Endodermal cell (in vitro differentiated cells): Measurements from ENCODE around the gene ANKRD22. TPM values are rescaled to one million over a fixed set of nuclear protein-coding genes. Genes with fewer than 3 reads are reported as not detected.

ENCODE experiments used
- DNase-seq: peaks from one replicate; pipeline ENCODE4 v3.0.0-alpha.2; 2017
- H3K27ac ChIP-seq: 2 replicates; pipeline ENCODE4 v1.5.1; 2013; ENCODE audit warnings: mild to moderate bottlenecking, low read depth, low read length, moderate library complexity
- H3K27me3 ChIP-seq: 2 replicates; pipeline ENCODE4 v1.6.1; 2013; ENCODE audit warnings: mild to moderate bottlenecking, low read length, moderate library complexity; ENCODE audit not compliant: insufficient read depth, control insufficient read depth, poor library complexity, severe bottlenecking
- H3K36me3 ChIP-seq: 2 replicates; pipeline ENCODE4 v1.7.0; 2013; ENCODE audit warnings: mild to moderate bottlenecking, low read length, moderate library complexity; ENCODE audit not compliant: control insufficient read depth, insufficient read depth
- H3K4me1 ChIP-seq: one replicate; pipeline ENCODE4 v1.7.0; 2013; ENCODE audit warnings: low read length; ENCODE audit not compliant: control insufficient read depth, insufficient read depth
- H3K4me3 ChIP-seq: 2 replicates; pipeline ENCODE4 v1.5.1; 2013; ENCODE audit warnings: mild to moderate bottlenecking, low read length, moderate library complexity
- H3K9ac ChIP-seq: 2 replicates; pipeline ENCODE4 v1.6.1; 2013; ENCODE audit warnings: mild to moderate bottlenecking, low read length, moderate library complexity; ENCODE audit not compliant: poor library complexity, severe bottlenecking; ENCODE audit errors: extremely low read depth
- H3K9me3 ChIP-seq: 2 replicates; pipeline ENCODE4 v1.6.1; 2013; ENCODE audit warnings: mild to moderate bottlenecking, low read length, moderate library complexity; ENCODE audit not compliant: control insufficient read depth
- H3K27ac Mint-ChIP-seq: 2 replicates; pipeline ENCODE4 v1.8.0; 2020; ENCODE audit warnings: mixed read lengths
- H3K27me3 Mint-ChIP-seq: 2 replicates; pipeline ENCODE4 v1.8.0; 2021; ENCODE audit warnings: mild to moderate bottlenecking, mixed read lengths; ENCODE audit not compliant: insufficient read depth
- H3K36me3 Mint-ChIP-seq: 2 replicates; pipeline ENCODE4 v1.8.0; 2020; ENCODE audit warnings: low read depth, mixed read lengths
- H3K4me1 Mint-ChIP-seq: 2 replicates; pipeline ENCODE4 v1.8.0; 2020; ENCODE audit warnings: mixed read lengths
- H3K4me3 Mint-ChIP-seq: 2 replicates; pipeline ENCODE4 v1.8.0; 2020; ENCODE audit warnings: mild to moderate bottlenecking, moderate library complexity, mixed read lengths
- H3K9me3 Mint-ChIP-seq: 2 replicates; pipeline ENCODE4 v1.8.0; 2020; ENCODE audit warnings: mild to moderate bottlenecking, mixed read lengths
- CTCF ChIP-seq: fragments of 200-600 bp; sonication (generic); conservative IDR thresholded peaks from 2 replicates; pipeline ENCODE4 v1.5.0; 2021; ENCODE audit warnings: antibody characterized with exemption, mild to moderate bottlenecking
- WGBS, 2 experiments: methylation state at CpG; one replicate each; pipeline versions ENCODE4 v1.1.5 to v1.1.7; 2013; ENCODE audit warnings: missing lambda C conversion rate in 2 of 2, mixed read lengths in 1 of 2; ENCODE audit not compliant: insufficient coverage in 1 of 2, insufficient read length in 1 of 2; 5-methylcytosine and 5-hydroxymethylcytosine counted together
- total RNA-seq, 2 donors: library from RNA; stranded (reverse); fragmentation: NEBNext Ultra II Directional in 1 of 2; extraction: Animal tissue kit (Norgen Biotek cat#: 25700) in 1 of 2; gene quantifications; 2 replicates in 1 of 2; 3 replicates in 1 of 2; pipeline ENCODE4 v1.2.1, GENCODE V29; 2021

Gene ANKRD22
- total RNA-seq, 2 donors from 2014 or later: not detected

- H3K27ac ChIP-seq: no peak overlapping the region
- no peak overlapping the region for H3K9ac ChIP-seq
- WGBS, 2 experiments: 89 to 94% methylated on average over 3 of the region's 3 CpGs
- no peaks in the 10 kb centered on the region for H3K36me3 ChIP-seq
- no peak overlapping the region for H3K27ac Mint-ChIP-seq
- no peak overlapping the region for H3K4me3 Mint-ChIP-seq
- H3K9me3 ChIP-seq: no peaks in the 10 kb centered on the region
- peaks cover 2% of the 10 kb centered on the region for H3K9me3 Mint-ChIP-seq
- peaks cover 22% of the 10 kb centered on the region for H3K4me1 Mint-ChIP-seq
- no peaks in the 10 kb centered on the region for H3K36me3 Mint-ChIP-seq
- H3K4me3 ChIP-seq: no peak overlapping the region
- H3K4me1 ChIP-seq: peaks cover 5% of the 10 kb centered on the region
- no peaks in the 10 kb centered on the region for H3K27me3 ChIP-seq
- no peak for DNase-seq
- TF ChIP-seq CTCF: no peak
- H3K27me3 Mint-ChIP-seq: peaks cover 2% of the 10 kb centered on the region
Observed at GRCh38 chr10:88805924-88806323, 45.7 kb downstream of the ANKRD22 start.

- Mint-ChIP-seq H3K4me1 (peaks cover 21% of the 10 kb centered on the region), H3K27ac (no peak overlapping the region), H3K36me3 (no peaks in the 10 kb centered on the region), H3K9me3 (peaks cover 2% of the 10 kb centered on the region), H3K4me3 (no peak overlapping the region), H3K27me3 (peaks cover 2% of the 10 kb centered on the region)
- Histone ChIP-seq H3K4me3 (no peak overlapping the region), H3K36me3 (no peaks in the 10 kb centered on the region), H3K9me3 (no peaks in the 10 kb centered on the region), H3K9ac (no peak overlapping the region), H3K27ac (no peak overlapping the region), H3K27me3 (no peaks in the 10 kb centered on the region), H3K4me1 (peaks cover 5% of the 10 kb centered on the region)
- WGBS, 2 experiments: 33 to 71% methylated on average over 1 of the region's 2 CpGs
- DNase-seq: no peak
- no peak for TF ChIP-seq CTCF
Observed at GRCh38 chr10:88805361-88805760, 46.3 kb downstream of the ANKRD22 start.

GRCh38 chr10:88804083-88804812 lies 47.4 kb downstream of the ANKRD22 start:
- no peaks in the 10 kb centered on the region for H3K27me3 ChIP-seq
- H3K4me1 ChIP-seq: no peaks in the 10 kb centered on the region
- TF ChIP-seq CTCF: no peak
- Mint-ChIP-seq H3K4me1 (peaks cover 15% of the 10 kb centered on the region), H3K4me3 (no peak overlapping the region), H3K36me3 (no peaks in the 10 kb centered on the region), H3K27ac (no peak overlapping the region), H3K27me3 (peaks cover 2% of the 10 kb centered on the region), H3K9me3 (peaks cover 2% of the 10 kb centered on the region)
- peak; percentile 65 for DNase-seq
- H3K9me3 ChIP-seq: no peaks in the 10 kb centered on the region
- 46 to 52% methylated on average over 3 to 6 of the region's 6 CpGs for WGBS, 2 experiments
- H3K27ac ChIP-seq: no peak overlapping the region
- H3K4me3 ChIP-seq: no peak overlapping the region
- no peak overlapping the region for H3K9ac ChIP-seq
- H3K36me3 ChIP-seq: no peaks in the 10 kb centered on the region
